Measurements from ENCODE around the gene SLC47A1.
"Not testable (repeated sequence)": the region's sequence is repeated elsewhere in the genome, so short reads cannot be mapped to it uniquely, and the experiment has no call there.

The SLC47A1 gene

DNA sequence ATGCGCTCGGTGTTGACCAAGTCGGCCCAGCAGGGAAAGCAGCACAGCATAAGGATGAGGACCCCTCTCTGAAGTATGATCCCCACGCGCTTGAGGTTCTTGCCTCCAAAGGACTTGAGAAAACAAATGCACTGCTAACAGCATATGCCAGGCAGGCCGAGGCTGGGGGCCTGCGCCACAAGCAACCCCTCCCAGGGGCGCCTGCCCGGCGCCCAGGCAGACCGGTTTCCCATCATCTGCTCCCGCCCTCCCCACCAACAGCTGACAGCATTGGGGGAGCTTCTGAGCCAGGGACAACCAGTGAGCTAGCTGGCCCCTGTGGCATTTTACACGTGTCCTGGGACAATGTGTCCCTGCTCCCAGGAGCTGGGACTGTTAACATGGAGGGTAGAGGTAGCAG lies 48.5 kb downstream of the SLC47A1 start:
- not testable (repeated sequence) for H4K12ac ChIP-seq (ENCODE audit: low read depth, low read length)

DNA sequence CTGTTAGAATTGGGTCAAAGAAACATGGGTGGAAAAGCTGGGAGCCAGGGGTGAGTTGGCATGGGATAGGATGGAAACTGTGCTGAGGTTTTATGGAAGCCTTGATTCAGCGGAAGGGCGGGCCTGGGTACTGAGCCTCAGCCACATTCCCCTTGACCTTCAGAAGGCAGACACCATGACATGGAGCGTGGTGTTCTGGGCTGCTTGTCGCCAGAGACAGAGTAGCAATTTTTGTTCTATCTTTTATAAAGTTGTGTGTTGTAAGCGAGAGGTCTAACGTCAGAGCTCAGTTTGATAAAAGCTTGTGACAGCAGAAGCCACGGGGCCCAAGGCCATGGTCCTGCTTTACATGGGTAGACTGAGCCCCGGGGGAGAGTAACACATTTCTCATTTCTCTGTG lies 50.2 kb downstream of the SLC47A1 start:
- Histone ChIP-seq H2AFZ (ENCODE audit: insufficient read depth, low read length, poor library complexity) (no peak overlapping the region), H4K91ac (ENCODE audit: low read depth, low read length) (no peak overlapping the region), H3K18ac (ENCODE audit: low read length) (no peak overlapping the region), H3K14ac (ENCODE audit: low read length) (no peak overlapping the region), H3K27ac (ENCODE audit: low read depth, low read length) (no peak overlapping the region), H3K9me3 (ENCODE audit: insufficient read depth, low read depth, low read length) (peaks cover 2% of the 10 kb centered on the region), H2BK120ac (ENCODE audit: insufficient read depth, low read length, poor library complexity) (no peak overlapping the region), H3K9ac (ENCODE audit: low read length) (no peak overlapping the region), H2BK5ac (ENCODE audit: low read depth, low read length, poor library complexity) (no peak overlapping the region), H3K79me1 (ENCODE audit: low read length) (no peaks in the 10 kb centered on the region), H3K4me3 (ENCODE audit: low read depth, low read length) (no peak overlapping the region), H3K79me2 (ENCODE audit: control insufficient read depth, insufficient read depth, low read length, poor library complexity) (no peaks in the 10 kb centered on the region), H3K36me3 (ENCODE audit: control insufficient read depth in 1 of 2, insufficient read depth in 2 of 2, low read length in 2 of 2) (no peaks in the 10 kb centered on the region), H3K27me3 (ENCODE audit: insufficient read depth, low read length) (peaks cover 17% of the 10 kb centered on the region), H4K12ac (ENCODE audit: low read depth, low read length) (no peak overlapping the region), H3K23ac (ENCODE audit: low read length) (no peak overlapping the region), H3K4ac (ENCODE audit: low read depth, low read length) (no peak overlapping the region), H2BK12ac (ENCODE audit: low read length) (no peak overlapping the region), H3K4me2 (ENCODE audit: low read length) (no peak overlapping the region), H2AK5ac (ENCODE audit: low read length) (no peak overlapping the region), H4K8ac (ENCODE audit: low read depth, low read length) (no peak overlapping the region), H3K4me1 (ENCODE audit: control insufficient read depth in 1 of 2, insufficient read depth in 2 of 2, low read length in 2 of 2) (peaks cover 3 to 5% of the 10 kb centered on the region in 2 experiments)
- WGBS (ENCODE audit: extremely low coverage, insufficient coverage, insufficient read length): no CpG with 5 or more reads among the region's 8 CpGs
- no peak for DNase-seq

More for the DNA sequence above, 48.5 kb downstream of the SLC47A1 start:
- not testable (repeated sequence) for H3K4me1 ChIP-seq (ENCODE audit: control insufficient read depth in 1 of 2, insufficient read depth in 2 of 2, low read length in 2 of 2); H3K36me3 ChIP-seq (ENCODE audit: control insufficient read depth in 1 of 2, insufficient read depth in 2 of 2, low read length in 2 of 2); H3K4me2 ChIP-seq (ENCODE audit: low read length); H3K14ac ChIP-seq (ENCODE audit: low read length); H3K4me3 ChIP-seq (ENCODE audit: low read depth, low read length); H4K91ac ChIP-seq (ENCODE audit: low read depth, low read length); DNase-seq; H3K4ac ChIP-seq (ENCODE audit: low read depth, low read length); H3K79me1 ChIP-seq (ENCODE audit: low read length); H2AK5ac ChIP-seq (ENCODE audit: low read length); H3K9ac ChIP-seq (ENCODE audit: low read length); H3K27ac ChIP-seq (ENCODE audit: low read depth, low read length); H4K8ac ChIP-seq (ENCODE audit: low read depth, low read length); H3K18ac ChIP-seq (ENCODE audit: low read length); H2BK5ac ChIP-seq (ENCODE audit: low read depth, low read length, poor library complexity); H3K23ac ChIP-seq (ENCODE audit: low read length); H3K9me3 ChIP-seq (ENCODE audit: insufficient read depth, low read depth, low read length); H2BK120ac ChIP-seq (ENCODE audit: insufficient read depth, low read length, poor library complexity); H2AFZ ChIP-seq (ENCODE audit: insufficient read depth, low read length, poor library complexity); H3K79me2 ChIP-seq (ENCODE audit: control insufficient read depth, insufficient read depth, low read length, poor library complexity); H2BK12ac ChIP-seq (ENCODE audit: low read length)
- H3K27me3 ChIP-seq (ENCODE audit: insufficient read depth, low read length): peaks cover 17% of the 10 kb centered on the region
- WGBS (ENCODE audit: extremely low coverage, insufficient coverage, insufficient read length): no CpG with 5 or more reads among the region's 13 CpGs

DNA sequence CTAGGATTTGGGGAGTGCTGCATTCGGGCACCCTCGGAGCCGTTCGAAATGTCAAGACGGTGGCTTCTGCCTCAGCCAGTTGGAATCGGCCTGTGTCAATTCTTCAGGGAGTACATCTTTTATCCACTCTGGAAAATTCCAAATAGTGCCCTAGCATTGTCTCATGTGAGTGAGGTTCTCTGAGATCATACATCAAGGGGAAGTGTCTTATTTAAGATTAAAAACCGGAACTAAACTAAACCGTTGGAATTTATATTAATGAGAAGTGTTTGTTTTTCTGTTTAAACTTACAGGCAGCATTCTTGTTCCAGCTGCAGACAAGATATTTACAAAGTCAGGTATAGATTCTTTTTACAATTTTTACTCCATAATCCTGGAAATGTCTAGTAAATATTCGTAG lies 56.8 kb downstream of the SLC47A1 start:
- Histone ChIP-seq H4K91ac (ENCODE audit: low read depth, low read length) (no peak overlapping the region), H3K4me2 (ENCODE audit: low read length) (no peak overlapping the region), H3K79me2 (ENCODE audit: control insufficient read depth, insufficient read depth, low read length, poor library complexity) (no peaks in the 10 kb centered on the region), H3K4ac (ENCODE audit: low read depth, low read length) (no peak overlapping the region), H3K79me1 (ENCODE audit: low read length) (no peaks in the 10 kb centered on the region), H3K9ac (ENCODE audit: low read length) (no peak overlapping the region), H3K9me3 (ENCODE audit: insufficient read depth, low read depth, low read length) (no peaks in the 10 kb centered on the region), H3K4me1 (ENCODE audit: control insufficient read depth in 1 of 2, insufficient read depth in 2 of 2, low read length in 2 of 2) (no peaks in the 10 kb centered on the region), H2BK120ac (ENCODE audit: insufficient read depth, low read length, poor library complexity) (no peak overlapping the region), H2BK5ac (ENCODE audit: low read depth, low read length, poor library complexity) (no peak overlapping the region), H2AK5ac (ENCODE audit: low read length) (no peak overlapping the region), H4K12ac (ENCODE audit: low read depth, low read length) (no peak overlapping the region), H3K27ac (ENCODE audit: low read depth, low read length) (no peak overlapping the region), H2AFZ (ENCODE audit: insufficient read depth, low read length, poor library complexity) (no peak overlapping the region), H4K8ac (ENCODE audit: low read depth, low read length) (no peak overlapping the region), H3K18ac (ENCODE audit: low read length) (no peak overlapping the region), H3K27me3 (ENCODE audit: insufficient read depth, low read length) (no peaks in the 10 kb centered on the region), H3K14ac (ENCODE audit: low read length) (no peak overlapping the region), H2BK12ac (ENCODE audit: low read length) (no peak overlapping the region), H3K23ac (ENCODE audit: low read length) (no peak overlapping the region), H3K36me3 (ENCODE audit: control insufficient read depth in 1 of 2, insufficient read depth in 2 of 2, low read length in 2 of 2) (no peaks in the 10 kb centered on the region), H3K4me3 (ENCODE audit: low read depth, low read length) (no peak overlapping the region)
- no peak for DNase-seq
- no CpG with 5 or more reads among the region's 9 CpGs for WGBS (ENCODE audit: extremely low coverage, insufficient coverage, insufficient read length)

DNA sequence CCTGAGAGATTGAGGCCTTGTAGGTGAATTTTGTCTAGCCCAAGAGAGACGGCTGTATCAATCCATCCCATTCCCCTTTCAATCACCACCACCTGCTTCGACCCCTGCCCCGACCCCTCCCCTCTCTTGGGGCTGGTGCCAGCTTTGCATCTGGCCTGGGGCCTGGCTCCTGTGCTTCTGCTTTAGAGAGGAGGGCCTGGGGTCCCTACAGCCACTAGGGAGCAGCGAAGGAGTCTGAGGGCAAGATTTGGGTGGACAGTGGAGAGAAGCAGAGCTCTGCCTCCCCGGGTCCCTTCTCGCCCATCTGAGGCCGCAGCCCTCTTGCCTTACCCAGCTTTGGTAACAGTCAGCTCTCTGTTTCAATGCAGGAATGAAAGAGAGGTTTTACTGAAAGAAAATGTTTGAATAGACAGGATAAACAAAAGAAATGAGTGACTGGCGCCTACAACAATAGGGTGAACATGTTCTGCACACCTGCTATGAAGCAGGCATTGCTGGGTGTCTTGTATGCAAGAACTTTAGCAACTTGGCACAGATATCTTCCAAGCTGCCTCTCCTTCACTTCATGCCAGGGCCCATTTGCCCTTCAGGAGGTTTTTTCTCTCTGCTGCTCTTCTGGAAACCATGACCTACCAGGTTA lies 57.4 kb downstream of the SLC47A1 start:
- no peak overlapping the region for H4K8ac ChIP-seq (ENCODE audit: low read depth, low read length)
- H2BK12ac ChIP-seq (ENCODE audit: low read length): no peak overlapping the region
- no peaks in the 10 kb centered on the region for H3K79me1 ChIP-seq (ENCODE audit: low read length)
- no peak overlapping the region for H3K4me3 ChIP-seq (ENCODE audit: low read depth, low read length)
- H3K79me2 ChIP-seq (ENCODE audit: control insufficient read depth, insufficient read depth, low read length, poor library complexity): no peaks in the 10 kb centered on the region
- WGBS (ENCODE audit: extremely low coverage, insufficient coverage, insufficient read length): no CpG with 5 or more reads among the region's 8 CpGs
- no peak for DNase-seq
- H2BK120ac ChIP-seq (ENCODE audit: insufficient read depth, low read length, poor library complexity): no peak overlapping the region
- no peak overlapping the region for H2AK5ac ChIP-seq (ENCODE audit: low read length)
- no peak overlapping the region for H3K9ac ChIP-seq (ENCODE audit: low read length)
- H2AFZ ChIP-seq (ENCODE audit: insufficient read depth, low read length, poor library complexity): no peak overlapping the region
- no peaks in the 10 kb centered on the region for H3K9me3 ChIP-seq (ENCODE audit: insufficient read depth, low read depth, low read length)
- no peaks in the 10 kb centered on the region for H3K36me3 ChIP-seq (ENCODE audit: control insufficient read depth in 1 of 2, insufficient read depth in 2 of 2, low read length in 2 of 2)
- no peaks in the 10 kb centered on the region for H3K27me3 ChIP-seq (ENCODE audit: insufficient read depth, low read length)
- H4K91ac ChIP-seq (ENCODE audit: low read depth, low read length): no peak overlapping the region
- H3K4me1 ChIP-seq (ENCODE audit: control insufficient read depth in 1 of 2, insufficient read depth in 2 of 2, low read length in 2 of 2): no peaks in the 10 kb centered on the region
- H3K27ac ChIP-seq (ENCODE audit: low read depth, low read length): no peak overlapping the region
- no peak overlapping the region for H3K18ac ChIP-seq (ENCODE audit: low read length)
- no peak overlapping the region for H3K4ac ChIP-seq (ENCODE audit: low read depth, low read length)
- H3K23ac ChIP-seq (ENCODE audit: low read length): no peak overlapping the region
- H3K4me2 ChIP-seq (ENCODE audit: low read length): no peak overlapping the region
- no peak overlapping the region for H2BK5ac ChIP-seq (ENCODE audit: low read depth, low read length, poor library complexity)
- no peak overlapping the region for H3K14ac ChIP-seq (ENCODE audit: low read length)
- no peak overlapping the region for H4K12ac ChIP-seq (ENCODE audit: low read depth, low read length)
